HFF-Myc (cell line): ENCODE measurements around the gene NTM.

Source experiments
- DNase-seq: peaks from one replicate; pipeline ENCODE4 v3.0.0-alpha.2; 2011; ENCODE audit warnings: low read depth; ENCODE audit errors: extremely low read depth
- H3K4me3 ChIP-seq: replicated peaks from 2 replicates; pipeline ENCODE4 v1.5.1; 2011; ENCODE audit warnings: low read depth, mild to moderate bottlenecking, control low read depth, low read length
- CTCF ChIP-seq: IDR thresholded peaks from 2 replicates; pipeline ENCODE4 v1.5.1; 2012; ENCODE audit warnings: mild to moderate bottlenecking, low read depth, low read length, control low read depth; ENCODE audit errors: missing control alignments

NTM gene

DNA sequence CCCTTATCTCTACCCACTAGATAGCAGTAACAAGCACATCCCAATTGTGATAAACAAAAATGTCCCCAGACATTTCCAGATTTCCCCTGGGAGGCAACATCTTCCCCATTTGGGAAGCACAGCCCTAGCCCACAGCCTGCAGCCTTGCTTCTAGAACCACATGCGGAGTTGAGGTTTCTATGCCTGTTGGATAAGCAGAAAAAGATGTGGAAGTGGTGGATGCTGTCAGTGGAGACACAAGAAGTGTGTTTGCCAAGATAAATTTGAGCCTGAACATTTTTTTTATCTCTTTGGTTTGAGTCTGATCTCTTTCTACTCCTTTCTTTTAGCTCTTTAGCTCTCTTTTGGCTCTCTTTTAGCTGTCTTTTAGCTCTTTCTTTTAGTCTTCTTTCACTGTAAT lies 884.5 kb downstream of the NTM start:
- no peak for TF ChIP-seq CTCF
- no peak for DNase-seq
- H3K4me3 ChIP-seq, result no peak overlapping the region

DNA sequence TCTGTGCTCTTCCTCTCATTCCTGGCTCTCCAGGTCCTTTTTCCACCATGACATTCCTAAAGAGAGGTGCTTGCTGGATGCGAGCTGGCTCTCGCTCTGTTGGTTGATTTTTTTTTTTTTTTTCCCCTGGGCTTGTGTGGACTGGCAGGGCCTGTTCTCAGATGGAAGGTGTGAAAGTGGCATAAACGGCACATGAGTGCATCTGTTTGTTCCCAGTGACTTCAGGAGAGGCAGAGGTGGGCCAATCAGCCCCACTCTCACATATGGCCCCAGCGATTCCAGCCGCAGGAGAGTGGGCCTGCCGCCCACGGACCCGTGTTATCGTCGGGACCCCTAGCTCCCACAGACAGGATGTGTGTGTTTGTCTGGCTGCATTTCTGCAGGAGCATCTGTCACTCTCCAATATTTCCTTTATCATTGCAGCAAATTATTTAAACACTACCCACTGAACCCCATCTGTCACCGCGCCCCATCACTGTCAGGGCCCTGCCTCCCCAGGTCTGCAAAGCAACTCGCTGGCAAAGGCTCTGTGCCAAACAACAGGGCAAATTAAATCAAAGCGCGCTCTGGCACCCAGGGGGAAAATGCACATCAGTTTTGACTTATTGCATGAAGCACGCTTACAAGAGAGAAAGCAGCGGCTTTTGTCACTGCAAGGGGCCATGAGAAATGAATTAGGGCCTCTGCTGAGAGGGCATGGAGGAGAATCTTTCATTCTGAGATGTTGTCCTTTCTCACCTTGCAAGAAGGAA lies 886.3 kb downstream of the NTM start:
- no peak for DNase-seq
- TF ChIP-seq CTCF, result no peak

GRCh38 chr11:132257871-132258270 lies 887.5 kb downstream of the NTM start:
- H3K4me3 ChIP-seq, result no peak overlapping the region
- TF ChIP-seq CTCF, result no peak
- DNase-seq, result no peak

More for the DNA sequence above, 886.3 kb downstream of the NTM start:
- H3K4me3 ChIP-seq, result no peak overlapping the region

DNA sequence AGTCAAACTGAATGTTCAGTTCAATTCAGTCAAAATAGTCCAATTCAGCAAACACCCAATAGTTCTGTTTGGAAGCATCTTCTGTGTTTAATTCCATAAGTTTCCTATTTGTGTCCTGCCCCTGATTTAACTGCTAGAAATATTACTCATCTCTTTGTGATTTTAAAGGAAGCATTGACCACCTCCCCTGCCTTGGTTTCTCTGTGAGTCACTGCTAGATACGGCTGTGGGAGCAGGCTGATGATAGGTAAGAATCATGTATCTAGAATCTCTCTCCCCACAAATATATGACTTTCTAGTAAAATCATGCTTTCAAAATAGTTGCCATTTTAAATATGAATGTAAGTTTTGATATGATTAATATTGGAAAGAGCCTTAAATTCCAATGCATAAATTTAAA lies 888.5 kb downstream of the NTM start:
- DNase-seq, result no peak
- TF ChIP-seq CTCF, result no peak

GRCh38 chr11:132260636-132261035 lies 890.2 kb downstream of the NTM start:
- no peak for TF ChIP-seq CTCF
- no peak overlapping the region for H3K4me3 ChIP-seq
- no peak for DNase-seq

More for the DNA sequence above, 888.5 kb downstream of the NTM start:
- no peak overlapping the region for H3K4me3 ChIP-seq

- TF ChIP-seq CTCF, result no peak
- DNase-seq, result no peak
- H3K4me3 ChIP-seq, result no peak overlapping the region
These were observed 892.8 kb downstream of the NTM start for GRCh38 chr11:132263241-132263640.

DNA sequence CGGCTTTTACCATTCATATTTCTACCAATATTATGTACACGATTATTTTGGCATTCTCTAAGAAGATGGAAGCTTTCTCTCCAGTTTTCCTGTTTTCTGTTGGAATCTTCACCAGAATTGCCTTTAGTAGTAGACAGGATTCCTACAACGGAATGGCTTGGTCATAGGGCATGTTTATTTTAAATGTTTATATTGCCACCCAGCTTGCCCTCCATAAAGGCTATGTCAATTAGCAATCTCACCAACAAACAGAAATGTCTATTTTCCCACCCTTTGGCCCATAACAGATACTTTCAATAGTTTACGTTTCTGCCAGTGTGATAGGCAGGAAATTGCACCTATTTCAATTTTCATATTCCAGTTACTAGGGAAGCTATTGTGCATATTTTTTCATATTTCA lies 893.5 kb downstream of the NTM start:
- no peak overlapping the region for H3K4me3 ChIP-seq
- DNase-seq, result no peak
- TF ChIP-seq CTCF, result no peak
